Posterior vena cava (tissue), 2 donors: ENCODE data around the gene ATP6V1F. TPM values are rescaled to one million over a fixed set of nuclear protein-coding genes. Genes with fewer than 3 reads are reported as not detected.
A peak's percentile ranks its signal among the peaks of the same experiment; 100 is the strongest.

Experiments
- DNase-seq: peaks from one replicate; pipeline ENCODE4 v3.0.0-alpha.2; 2020; ENCODE audit warnings: low spot score
- intact Hi-C, 2 donors: fragments of 100-400 bp; cut with DNase I; formaldehyde crosslinking; loops; one replicate each; pipeline versions ENCODE4 v1.14.1 to v1.14.2; 2022 to 2023
- total RNA-seq, 2 donors: library from RNA; stranded (reverse); fragmentation: NEBNext Ultra II Directional; extraction: Animal tissue kit (Norgen Biotek cat#: 25700); gene quantifications; one replicate each; pipeline ENCODE4 v1.2.1, GENCODE V29; 2021
- donor health status: DM: yes; HTN: yes; CAD: no.
- donor health status: DM: yes; HTN: yes; CAD: no.

Gene ATP6V1F
- total RNA-seq, 2 donors from 2014 or later: 106 to 115 TPM

GRCh38 chr7:128908750-128909624 is 46.3 kb downstream of the ATP6V1F start:
- peak; percentile 38 for DNase-seq

GRCh38 chr7:128909625-128910568 is 47.2 kb downstream of the ATP6V1F start:
- intact Hi-C loops: loop anchor here (5.0 to 10.0 kb wide), 2 partner anchors 185 to 187 kb away; no protein-coding TSS in a partner anchor
- DNase-seq: peak; percentile 80

More at GRCh38 chr7:128908750-128909624, 46.3 kb downstream of the ATP6V1F start:
- intact Hi-C loops: loop anchor here in 1 of 2 donors (10.0 kb wide), 1 partner anchor 186 kb away; no protein-coding TSS in a partner anchor

GRCh38 chr7:128910569-128910945 is 47.9 kb downstream of the ATP6V1F start, which contains the start of gene KCP:
Gene KCP (minus strand): TSS chr7:128910709. CDS start chr7:128910676, 33 bp downstream.
- intact Hi-C loops: loop anchor here in 1 of 2 donors (5.0 kb wide), 1 partner anchor 187 kb away; no protein-coding TSS in a partner anchor
- DNase-seq: peak; percentile 51

- DNase-seq: peak; percentile 56
Observed at GRCh38 chr7:128911423-128912031, 48.9 kb downstream of the ATP6V1F start.

GRCh38 chr7:128912281-128912680 is 49.6 kb downstream of the ATP6V1F start:
- DNase-seq: peak; percentile 41
- intact Hi-C loops: loop anchor here in 1 of 2 donors (5.0 kb wide), 1 partner anchor 185 kb away; no protein-coding TSS in a partner anchor

More at GRCh38 chr7:128911423-128912031, 48.9 kb downstream of the ATP6V1F start:
- intact Hi-C loops: loop anchor here in 1 of 2 donors (5.0 kb wide), 1 partner anchor 186 kb away; no protein-coding TSS in a partner anchor

GRCh38 chr7:128912709-128913495 is 50.2 kb downstream of the ATP6V1F start:
- DNase-seq: peak; percentile 49
- intact Hi-C loops: loop anchor here in 1 of 2 donors (5.0 kb wide), 1 partner anchor 184 kb away; no protein-coding TSS in a partner anchor

GRCh38 chr7:128913870-128914565 is 51.4 kb downstream of the ATP6V1F start:
- intact Hi-C loops: loop anchor here in 1 of 2 donors (5.0 kb wide), 1 partner anchor 183 kb away; no protein-coding TSS in a partner anchor
- peak; percentile 60 for DNase-seq

GRCh38 chr7:128914566-128915151 is 52.0 kb downstream of the ATP6V1F start:
- peak; percentile 47 for DNase-seq
- intact Hi-C loops: loop anchor here in 1 of 2 donors (5.0 kb wide), 1 partner anchor 183 kb away; no protein-coding TSS in a partner anchor

GRCh38 chr7:128915271-128915819 is 52.7 kb downstream of the ATP6V1F start:
- intact Hi-C loops: no loop called here
- peak; percentile 58 for DNase-seq

Other genes with a start within 250 kb of the ATP6V1F start
- 1 to 10 TPM; 2.9 to 3.0 TPM for gene GARIN1A, start 190.6 kb upstream of the ATP6V1F start, total RNA-seq
- gene CALU, start 123.5 kb upstream of the ATP6V1F start, total RNA-seq: 100 to 1,000 TPM; 262 to 393 TPM
- not detected for gene OPN1SW, start 87.1 kb upstream of the ATP6V1F start, total RNA-seq
- 10 to 100 TPM; 13.3 to 23.1 TPM for gene CCDC136, start 70.9 kb upstream of the ATP6V1F start, total RNA-seq
- 100 to 1,000 TPM; 440 to 856 TPM for gene FLNC, start 32.5 kb upstream of the ATP6V1F start, total RNA-seq
- 1 to 10 TPM in 1 of 2 donors, under 1 TPM in 1; 0.95 to 1.3 TPM for gene KCP, start 47.9 kb downstream of the ATP6V1F start, total RNA-seq
- 10 to 100 TPM in 1 of 2 donors, 1 to 10 TPM in 1; 5.8 to 10.3 TPM for gene IRF5, start 75.1 kb downstream of the ATP6V1F start, total RNA-seq
- gene TNPO3, start 192.3 kb downstream of the ATP6V1F start, total RNA-seq: 10 to 100 TPM; 25.4 to 27.9 TPM